ENCODE measurements around the gene KPNA3.

The KPNA3 gene

DNA sequence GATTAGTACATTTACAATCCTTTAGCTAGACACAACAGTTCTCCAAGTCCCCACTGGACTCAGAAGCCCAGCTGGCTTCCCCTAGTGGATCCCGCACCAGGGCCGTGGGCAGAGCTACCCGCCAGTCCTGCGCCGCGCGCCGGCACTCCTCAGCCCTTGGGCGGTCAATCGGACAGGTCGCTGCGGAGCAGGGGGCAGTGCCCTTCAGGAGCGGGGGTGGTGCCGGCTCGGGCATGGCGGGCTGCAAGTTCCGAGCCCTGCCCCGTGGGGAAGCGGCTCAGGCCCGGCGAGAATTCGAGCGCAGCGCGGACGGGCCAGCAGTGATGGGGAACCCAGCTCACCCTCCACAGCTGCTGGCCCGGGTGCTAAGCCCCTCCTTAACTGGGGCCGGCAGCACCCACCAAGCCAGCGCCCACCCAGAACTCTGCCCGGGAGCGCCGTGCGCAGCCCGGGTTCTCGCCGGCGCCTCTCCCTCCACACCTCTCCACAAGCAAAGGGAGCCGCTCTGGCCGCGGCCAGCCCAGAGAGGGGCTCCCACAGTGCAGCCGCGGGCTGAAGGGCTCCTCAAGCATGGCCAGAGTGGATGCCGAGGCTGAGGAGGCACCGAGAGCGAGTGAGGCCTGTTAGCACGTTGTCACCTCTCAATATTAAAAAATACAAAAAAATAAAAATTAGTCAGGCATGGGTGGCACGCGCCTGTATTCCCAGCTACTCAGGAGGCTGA lies 114.1 kb downstream of the KPNA3 start:
- no peak for DNase-seq (ENCODE audit: low spot score)

- no peak for DNase-seq (ENCODE audit: low spot score)
Measured at GRCh38 chr13:49676581-49677298, 115.7 kb downstream of the KPNA3 start.

- DNase-seq (ENCODE audit: low spot score): no peak
Measured at GRCh38 chr13:49670828-49671227, 121.7 kb downstream of the KPNA3 start.

DNA sequence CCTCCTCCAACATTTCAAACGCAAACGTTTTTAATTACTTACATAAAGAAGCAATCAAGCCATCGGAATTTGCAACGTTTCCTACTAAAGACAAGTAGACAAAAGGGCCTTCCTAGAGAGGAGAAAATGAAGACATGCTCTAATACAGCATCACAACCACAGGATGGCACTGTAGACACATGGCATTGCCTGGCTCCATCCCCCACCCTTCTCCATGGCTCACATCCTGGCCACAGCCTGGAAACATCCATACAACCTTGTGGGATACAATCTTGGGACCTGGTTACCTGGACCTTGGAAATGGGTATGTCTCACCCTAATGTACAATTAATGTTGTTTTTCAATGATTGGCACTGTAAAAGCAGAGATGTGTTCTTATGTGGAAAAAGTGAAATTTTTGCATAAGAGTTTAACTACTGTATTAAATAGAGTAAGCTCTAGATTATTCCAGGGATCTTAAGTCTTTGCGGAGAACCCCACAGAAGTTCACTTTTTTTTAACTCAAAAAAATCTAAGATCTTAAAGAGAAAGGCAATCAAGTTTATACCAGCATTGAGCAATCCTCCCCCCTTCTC lies 122.7 kb downstream of the KPNA3 start:
- DNase-seq (ENCODE audit: low spot score): peak; percentile 66

DNA sequence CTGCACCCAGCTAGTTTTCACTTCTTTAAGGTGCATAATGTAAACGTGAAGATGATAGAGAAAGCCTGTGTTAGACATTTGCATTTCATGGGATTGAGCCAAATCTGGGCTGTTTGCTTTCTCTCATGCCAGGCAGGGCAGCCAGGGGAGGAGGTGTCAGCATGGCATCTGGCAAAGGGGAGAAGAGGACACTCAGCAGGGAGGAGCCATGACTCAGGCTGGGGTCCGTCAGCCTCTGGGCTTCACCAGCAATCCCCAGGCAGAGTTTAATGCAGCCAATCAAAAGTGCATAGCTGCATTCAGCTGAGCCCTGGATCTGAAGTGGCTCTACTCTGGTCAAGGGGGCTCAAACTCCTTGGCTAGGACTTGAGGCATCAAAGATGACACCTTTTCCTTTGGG lies 124.7 kb downstream of the KPNA3 start:
- DNase-seq (ENCODE audit: low spot score): no peak

- DNase-seq (ENCODE audit: low spot score): no peak
Measured at GRCh38 chr13:49664606-49665005, 127.9 kb downstream of the KPNA3 start.

- DNase-seq (ENCODE audit: low spot score): peak; percentile 57
Measured at GRCh38 chr13:49657241-49657641, 135.2 kb downstream of the KPNA3 start.

- no peak for DNase-seq (ENCODE audit: low spot score)
Measured at GRCh38 chr13:49655906-49656305, 136.6 kb downstream of the KPNA3 start.

- DNase-seq (ENCODE audit: low spot score): no peak
Measured at GRCh38 chr13:49654011-49654410, 138.5 kb downstream of the KPNA3 start.

DNA sequence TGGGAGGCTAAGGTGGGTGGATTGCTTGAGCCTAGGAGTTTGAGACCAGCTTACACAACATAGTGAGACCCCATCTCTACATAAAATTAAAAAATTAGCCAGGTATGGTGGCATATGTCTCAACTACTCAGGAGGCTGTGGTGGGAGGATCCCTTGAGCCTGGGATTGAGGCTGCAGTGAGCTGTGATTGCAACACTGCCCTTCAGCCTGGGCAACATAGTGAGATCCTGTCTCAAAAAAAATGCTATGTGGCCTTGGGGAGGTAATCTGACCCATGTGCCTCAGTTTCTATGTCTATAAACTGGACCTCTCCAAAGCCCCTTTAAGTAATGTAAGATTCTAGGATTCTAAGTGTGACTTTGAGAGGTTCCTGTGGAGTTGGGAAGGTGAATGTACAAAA lies 139.0 kb downstream of the KPNA3 start:
- DNase-seq (ENCODE audit: low spot score): no peak

DNA sequence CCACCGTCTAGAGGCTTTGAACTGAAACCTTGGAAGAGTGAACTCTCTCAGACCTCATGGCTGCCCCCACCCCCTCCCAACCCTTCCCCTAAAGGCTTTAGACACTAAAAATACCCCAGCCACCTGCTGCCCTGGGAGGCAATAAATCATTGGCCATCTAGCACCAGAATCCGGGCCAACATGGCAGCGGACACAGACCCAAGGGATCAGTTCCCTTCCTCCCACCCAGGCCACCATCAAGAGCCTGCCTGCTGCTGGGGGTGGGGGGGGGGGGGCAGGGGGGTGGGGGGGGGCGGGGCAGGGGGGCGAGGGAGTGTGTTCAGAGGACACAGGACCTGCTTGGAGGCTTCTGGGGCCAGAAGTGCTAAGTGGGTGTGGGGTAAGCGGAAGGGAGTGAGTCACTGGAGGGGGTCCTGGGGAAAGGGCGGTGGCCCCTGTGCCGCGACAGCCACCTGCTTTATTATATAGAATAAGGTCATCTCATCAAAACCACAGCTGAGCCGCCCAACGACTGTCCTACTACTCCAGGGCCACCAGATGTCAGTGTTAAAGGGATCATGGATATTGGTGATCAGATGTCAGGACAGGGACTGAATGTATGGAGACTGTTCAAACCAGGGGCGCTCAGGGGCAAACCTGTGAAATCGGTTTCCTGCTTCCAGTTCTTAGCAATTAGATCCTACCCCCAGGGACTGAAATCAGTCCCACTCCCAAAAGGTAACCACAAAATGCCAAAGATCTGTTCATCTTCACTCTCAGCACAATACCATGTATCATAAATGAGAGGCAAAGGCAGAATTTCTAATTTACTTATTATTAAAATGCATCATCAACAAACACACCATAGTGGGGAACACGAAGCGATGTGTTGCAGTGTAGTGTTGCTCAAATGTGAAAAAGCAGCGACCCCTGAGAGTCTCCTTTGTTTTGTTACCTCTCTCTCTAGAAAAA lies 139.9 kb downstream of the KPNA3 start:
- peak; percentile 66 for DNase-seq (ENCODE audit: low spot score)

DNA sequence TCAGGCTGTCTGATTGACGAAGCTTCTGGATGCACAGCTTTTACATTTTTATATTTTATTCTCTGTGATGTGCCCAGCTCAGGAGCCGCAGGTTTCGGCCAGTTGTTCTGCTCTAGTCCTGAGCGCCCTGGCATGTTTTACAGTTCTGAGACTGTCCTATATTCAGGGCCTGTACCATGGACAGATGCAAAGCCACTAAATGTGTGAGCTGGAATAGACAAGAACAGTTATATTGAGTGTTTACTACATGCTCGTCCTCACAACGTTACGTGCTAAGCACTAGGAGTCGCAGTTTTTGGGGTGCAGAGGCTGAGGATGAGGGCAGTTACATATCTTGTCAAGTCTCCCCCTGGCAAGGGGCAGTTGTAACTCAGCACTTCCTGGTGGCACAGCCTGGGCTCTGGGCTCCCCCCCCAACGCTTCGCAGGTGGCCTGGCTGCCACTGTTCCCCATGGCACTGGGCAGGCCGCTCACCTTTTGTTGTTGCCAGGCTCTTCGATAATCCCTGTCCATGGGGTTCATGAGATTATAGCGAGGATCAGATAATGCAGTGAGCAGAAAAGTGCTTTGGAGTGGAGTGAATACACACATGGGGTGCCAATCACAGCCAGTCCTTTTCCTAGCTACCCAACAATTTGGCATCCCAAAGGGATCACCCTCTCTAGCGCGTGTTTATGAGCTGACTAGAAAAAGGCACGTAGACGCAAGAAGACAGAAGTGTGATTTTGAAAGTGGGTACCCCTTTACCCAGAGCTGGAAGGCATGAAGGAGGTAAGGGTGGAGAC lies 140.7 kb downstream of the KPNA3 start:
- DNase-seq (ENCODE audit: low spot score): no peak

DNA sequence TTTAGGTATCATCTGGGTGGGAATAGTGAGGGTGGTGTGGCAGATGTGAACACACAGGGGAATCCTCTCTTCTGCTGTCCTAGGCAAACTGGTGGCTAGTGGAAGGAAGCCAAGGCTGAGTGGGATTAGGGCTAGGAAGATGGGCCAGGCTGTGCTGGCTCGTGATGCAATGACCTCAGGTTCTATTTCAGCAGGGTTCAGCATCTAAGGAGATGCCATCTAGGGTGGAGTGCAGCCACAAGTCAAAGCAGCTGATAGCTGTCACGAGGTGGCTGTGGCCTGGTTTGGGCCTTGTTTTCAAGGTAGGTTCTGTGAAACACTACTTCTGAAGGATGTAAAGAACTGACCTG lies 142.5 kb downstream of the KPNA3 start:
- DNase-seq (ENCODE audit: low spot score): no peak
